Upper lobe of left lung (tissue), 6 donors: Measurements from ENCODE around the gene STAU1. TPM values are rescaled to one million over a fixed set of nuclear protein-coding genes. Genes with fewer than 3 reads are reported as not detected.
"Not testable (repeated sequence)": the region's sequence is repeated elsewhere in the genome, so short reads cannot be mapped to it uniquely, and the experiment has no call there.

Experiments
- ATAC-seq, 2 donors: fragments of 200-7000 bp; cut with Tn5 transposase; one replicate each; pipeline ENCODE4 v1.9.1; 2022; ENCODE audit warnings: mild to moderate bottlenecking in 2 of 2, moderate library complexity in 2 of 2; ENCODE audit not compliant: low FRiP score in 2 of 2
- DNase-seq, 2 donors: peaks; one replicate each; pipeline ENCODE4 v3.0.0-alpha.2; 2019 to 2020
- H3K27ac ChIP-seq, 4 donors: fragments of 200-600 bp; sonication (generic); one replicate each; pipeline ENCODE4 v1.5.1; 2016 to 2019
- H3K27me3 ChIP-seq, 4 donors: fragments of 200-600 bp; sonication (generic); one replicate each; pipeline ENCODE4 v1.5.1; 2017 to 2019
- H3K36me3 ChIP-seq, 4 donors: fragments of 200-600 bp; sonication (generic); one replicate each; pipeline ENCODE4 v1.5.1; 2016 to 2019
- H3K4me1 ChIP-seq, 4 donors: fragments of 200-600 bp; sonication (generic); one replicate each; pipeline ENCODE4 v1.5.1; 2018 to 2019
- H3K4me3 ChIP-seq, 4 donors: fragments of 200-600 bp; sonication (generic); one replicate each; pipeline ENCODE4 v1.5.1; 2017 to 2019; ENCODE audit warnings: mild to moderate bottlenecking in 2 of 4, moderate library complexity in 1 of 4
- H3K9me3 ChIP-seq, 4 donors: fragments of 200-600 bp; sonication (generic); one replicate each; pipeline ENCODE4 v1.5.1; 2018 to 2019
- EP300 ChIP-seq, 4 donors: sonication (generic); formaldehyde crosslinking; IDR thresholded peaks; one replicate each; pipeline ENCODE4 v1.5.1; 2017; ENCODE audit warnings: antibody characterized with exemption in 4 of 4, control low read depth in 2 of 4
- POLR2A ChIP-seq, 4 donors: fragments of 450-650 bp; IDR thresholded peaks; one replicate each; pipeline ENCODE4 v1.5.1; 2016 to 2017; ENCODE audit warnings: antibody characterized with exemption in 4 of 4, mild to moderate bottlenecking in 2 of 4
- POLR2AphosphoS5 ChIP-seq, 2 donors: sonication (generic); formaldehyde crosslinking; IDR thresholded peaks; one replicate each; pipeline ENCODE4 v1.5.1; 2017; ENCODE audit warnings: antibody characterized with exemption in 2 of 2
- WGBS, 2 donors: methylation state at CpG; one replicate each; pipeline ENCODE4 v1.1.5; 2017 to 2018; 5-methylcytosine and 5-hydroxymethylcytosine counted together
- total RNA-seq, 6 donors: library from RNA; depleted of rRNA in 4 of 6; stranded (reverse); fragments of >200 nt in 4 of 6; gene quantifications; one replicate each; pipeline versions ENCODE4 v1.1.0 to v1.2.1, GENCODE V29; 2016 to 2021
- TF ChIP-seq, protein P1 (sequence below), 6 experiments: fragments of 450-650 bp in 4 of 6; fragments of 200-600 bp in 2 of 6; sonication (generic) in 2 of 6; IDR thresholded peaks; one replicate each; pipeline ENCODE4 v1.5.1; 2016 to 2019; ENCODE audit warnings: antibody characterized with exemption in 6 of 6
- donor health status: DM: no; HTN: no; CAD: no; lungs with moderate emphysema.
- donor health status: DM: no; HTN: yes; CAD: no; lungs with severe emphysema.

STAU1 gene
- total RNA-seq, 6 donors from 2014 or later: 69.1 to 97.7 (median 73.5) TPM

DNA sequence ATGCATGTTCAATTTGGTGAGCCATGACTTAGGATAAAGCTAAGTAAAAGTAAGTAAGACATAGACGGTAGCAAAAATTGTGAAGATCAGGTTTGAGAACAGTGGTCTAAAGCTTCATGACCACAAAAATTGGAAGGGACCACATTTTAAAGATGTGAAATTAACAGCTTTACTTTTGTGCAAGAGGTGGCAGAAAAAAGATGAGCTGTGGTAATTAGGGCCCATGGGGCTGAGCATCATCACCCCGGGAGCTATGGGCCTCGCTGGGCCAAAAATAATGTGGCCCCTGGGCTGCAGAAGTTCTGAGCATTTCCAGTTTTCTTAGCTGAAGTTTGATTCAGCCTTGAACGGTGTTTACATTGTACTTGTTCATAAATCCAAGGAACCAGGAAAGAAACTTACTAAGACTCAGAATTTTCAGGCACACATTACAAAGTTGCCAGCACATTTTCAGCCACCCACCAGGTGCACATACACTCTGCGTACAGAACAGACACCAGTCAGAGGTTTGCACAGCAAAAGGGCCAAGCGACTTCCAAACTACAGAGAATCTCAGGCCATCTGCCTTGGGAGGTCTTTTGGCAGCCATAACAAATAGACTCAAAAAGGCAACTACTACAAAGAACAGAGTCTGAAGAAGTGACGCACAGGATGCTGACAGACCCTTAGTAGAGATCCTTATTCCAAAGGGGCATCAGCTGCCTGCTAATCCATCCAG is 84.3 kb downstream of the STAU1 start:
- TF ChIP-seq EP300 (IDR thresholded peaks at IDR 0.05) (no peak), POLR2AphosphoS5 (IDR thresholded peaks at IDR 0.05) (no peak), POLR2A (IDR thresholded peaks at IDR 0.05) (no peak)
- TF ChIP-seq, protein P1, sequence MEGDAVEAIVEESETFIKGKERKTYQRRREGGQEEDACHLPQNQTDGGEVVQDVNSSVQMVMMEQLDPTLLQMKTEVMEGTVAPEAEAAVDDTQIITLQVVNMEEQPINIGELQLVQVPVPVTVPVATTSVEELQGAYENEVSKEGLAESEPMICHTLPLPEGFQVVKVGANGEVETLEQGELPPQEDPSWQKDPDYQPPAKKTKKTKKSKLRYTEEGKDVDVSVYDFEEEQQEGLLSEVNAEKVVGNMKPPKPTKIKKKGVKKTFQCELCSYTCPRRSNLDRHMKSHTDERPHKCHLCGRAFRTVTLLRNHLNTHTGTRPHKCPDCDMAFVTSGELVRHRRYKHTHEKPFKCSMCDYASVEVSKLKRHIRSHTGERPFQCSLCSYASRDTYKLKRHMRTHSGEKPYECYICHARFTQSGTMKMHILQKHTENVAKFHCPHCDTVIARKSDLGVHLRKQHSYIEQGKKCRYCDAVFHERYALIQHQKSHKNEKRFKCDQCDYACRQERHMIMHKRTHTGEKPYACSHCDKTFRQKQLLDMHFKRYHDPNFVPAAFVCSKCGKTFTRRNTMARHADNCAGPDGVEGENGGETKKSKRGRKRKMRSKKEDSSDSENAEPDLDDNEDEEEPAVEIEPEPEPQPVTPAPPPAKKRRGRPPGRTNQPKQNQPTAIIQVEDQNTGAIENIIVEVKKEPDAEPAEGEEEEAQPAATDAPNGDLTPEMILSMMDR (IDR thresholded peaks at IDR 0.05): no peak
- DNase-seq: no peak
- Histone ChIP-seq H3K27me3 (no peaks in the 10 kb centered on the region), H3K9me3 (no peaks in the 10 kb centered on the region), H3K4me1 (peaks cover 0 to 5% (median 1%) of the 10 kb centered on the region in 4 donors), H3K27ac (no peak overlapping the region), H3K4me3 (no peak overlapping the region), H3K36me3 (peaks cover 8 to 52% (median 30%) of the 10 kb centered on the region in 4 donors)
- 87 to 94% methylated on average over 7 of the region's 7 CpGs for WGBS, 2 donors
- ATAC-seq: no peak

DNA sequence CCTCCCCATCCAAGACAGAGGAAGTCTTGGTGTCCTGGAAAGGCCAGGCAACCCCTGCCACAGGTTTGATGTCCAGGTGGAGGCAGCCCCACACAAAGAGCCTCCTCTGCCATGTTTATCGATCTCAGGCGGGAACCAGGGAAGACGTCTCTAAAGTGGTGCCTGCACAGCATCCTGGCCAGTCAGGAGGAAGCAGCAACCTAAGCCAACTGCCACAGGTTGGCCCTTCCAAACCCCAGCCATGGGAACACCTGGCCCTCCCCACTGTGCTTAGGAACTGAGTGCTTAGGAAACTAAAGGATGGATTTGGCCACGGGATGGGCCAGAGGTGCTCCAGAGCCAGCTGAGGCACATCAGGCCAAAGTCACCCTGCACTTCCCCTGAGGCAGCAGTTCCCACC is 85.1 kb downstream of the STAU1 start:
- H3K36me3 ChIP-seq: peaks cover 8 to 59% (median 32%) of the 10 kb centered on the region in 4 donors
- no peak for ATAC-seq

DNA sequence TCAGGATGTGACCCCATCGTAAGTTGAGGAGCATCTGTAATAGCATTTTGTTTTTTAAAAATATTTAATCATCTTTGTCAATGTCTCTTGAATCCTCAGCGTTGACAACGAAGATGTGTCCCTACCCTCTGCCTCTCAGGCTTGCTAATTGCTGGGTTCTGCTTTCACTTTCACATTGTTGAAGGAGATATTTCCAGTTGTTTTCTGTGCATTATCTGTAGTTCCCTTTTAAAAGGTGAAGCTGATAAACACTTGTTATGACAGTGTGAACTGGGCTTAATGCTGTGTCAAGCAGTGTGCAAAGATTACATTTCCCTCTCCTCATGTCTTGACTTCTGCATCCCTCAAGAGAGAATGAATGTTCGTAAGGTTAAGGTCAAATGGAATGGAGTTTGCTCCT is 87.2 kb downstream of the STAU1 start:
- DNase-seq (no peak), ATAC-seq (no peak)
- H3K27ac ChIP-seq: no peak overlapping the region
- WGBS, 2 donors: 64 to 66% methylated on average over 4 of the region's 4 CpGs
- H3K9me3 ChIP-seq: no peaks in the 10 kb centered on the region
- H3K27me3 ChIP-seq: no peaks in the 10 kb centered on the region
- TF ChIP-seq, protein P1 (IDR thresholded peaks at IDR 0.05): no peak
- TF ChIP-seq EP300 (IDR thresholded peaks at IDR 0.05) (no peak), POLR2AphosphoS5 (IDR thresholded peaks at IDR 0.05) (no peak), POLR2A (IDR thresholded peaks at IDR 0.05) (no peak)
- no peak overlapping the region for H3K4me3 ChIP-seq
- H3K36me3 ChIP-seq: peaks cover 20 to 71% (median 40%) of the 10 kb centered on the region in 4 donors
- H3K4me1 ChIP-seq: peaks cover 0 to 5% (median 1%) of the 10 kb centered on the region in 4 donors

More for the DNA sequence above, 85.1 kb downstream of the STAU1 start:
- peaks cover 0 to 5% (median 1%) of the 10 kb centered on the region in 4 donors for H3K4me1 ChIP-seq
- no peak for DNase-seq
- H3K9me3 ChIP-seq: no peaks in the 10 kb centered on the region
- TF ChIP-seq, protein P1 (IDR thresholded peaks at IDR 0.05): no peak
- TF ChIP-seq EP300 (IDR thresholded peaks at IDR 0.05) (no peak), POLR2A (IDR thresholded peaks at IDR 0.05) (no peak), POLR2AphosphoS5 (IDR thresholded peaks at IDR 0.05) (no peak)
- no peak overlapping the region for H3K4me3 ChIP-seq
- WGBS, 2 donors: 92% methylated on average over 4 of the region's 4 CpGs
- H3K27ac ChIP-seq: no peak overlapping the region
- no peaks in the 10 kb centered on the region for H3K27me3 ChIP-seq

DNA sequence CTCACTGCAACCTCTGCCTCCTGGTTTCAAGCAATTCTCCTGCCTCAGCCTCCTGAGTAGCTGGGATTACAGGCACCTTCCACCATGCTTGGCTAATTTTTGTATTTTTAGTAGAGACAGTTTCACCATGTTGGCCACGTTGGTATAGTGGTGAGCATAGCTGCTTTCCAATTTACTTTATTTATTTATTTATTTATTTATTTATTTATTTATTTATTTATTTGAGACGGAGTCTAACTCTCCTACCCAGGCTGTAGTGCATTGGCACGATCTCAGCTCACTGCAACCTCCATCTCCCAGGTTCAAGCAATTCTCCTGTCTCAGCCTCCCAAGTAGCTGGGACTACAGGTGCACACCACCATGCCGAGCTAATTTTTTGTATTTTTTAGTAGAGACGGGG is 87.8 kb downstream of the STAU1 start:
- not testable (repeated sequence) for H3K9me3 ChIP-seq, DNase-seq, H3K27ac ChIP-seq, H3K4me3 ChIP-seq, H3K27me3 ChIP-seq, ATAC-seq, H3K4me1 ChIP-seq
- H3K36me3 ChIP-seq: peaks cover 23 to 78% (median 47%) of the 10 kb centered on the region in 4 donors
- WGBS, 2 donors: 85 to 95% methylated on average over 5 of the region's 5 CpGs

DNA sequence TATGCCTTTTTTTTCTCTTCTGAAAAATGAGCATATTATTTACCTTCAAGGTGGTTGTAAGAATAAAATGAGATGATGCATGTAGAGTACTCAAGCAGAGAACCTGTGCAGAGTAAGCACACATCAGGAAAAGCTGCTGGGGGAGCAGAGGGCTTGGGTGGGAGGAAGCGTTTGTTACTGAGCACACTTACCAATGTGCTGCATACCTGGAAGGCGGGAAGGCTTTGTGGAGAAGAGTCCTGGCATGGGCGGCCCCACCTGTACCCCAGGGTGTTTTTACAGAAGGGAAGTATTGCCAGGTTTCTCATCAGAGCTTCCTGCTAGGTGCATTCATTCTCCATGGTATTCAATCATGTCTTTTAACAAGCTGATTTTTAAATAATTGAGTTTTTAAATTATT is 89.1 kb downstream of the STAU1 start:
- H3K9me3 ChIP-seq: no peaks in the 10 kb centered on the region
- peaks cover 0 to 5% (median 1%) of the 10 kb centered on the region in 4 donors for H3K4me1 ChIP-seq
- no peak overlapping the region for H3K4me3 ChIP-seq
- H3K36me3 ChIP-seq: peaks cover 32 to 86% (median 50%) of the 10 kb centered on the region in 4 donors
- WGBS, 2 donors: 97 to 100% methylated on average over 3 of the region's 3 CpGs
- TF ChIP-seq POLR2AphosphoS5 (IDR thresholded peaks at IDR 0.05) (no peak), EP300 (IDR thresholded peaks at IDR 0.05) (no peak), POLR2A (IDR thresholded peaks at IDR 0.05) (no peak)
- TF ChIP-seq, protein P1 (IDR thresholded peaks at IDR 0.05): no peak
- no peaks in the 10 kb centered on the region for H3K27me3 ChIP-seq
- ATAC-seq (no peak), DNase-seq (no peak)
- H3K27ac ChIP-seq: no peak overlapping the region
